HepG2 (cell line): ENCODE measurements around the gene TTC31. TPM values are rescaled to one million over a fixed set of nuclear protein-coding genes. Genes with fewer than 3 reads are reported as not detected.
A peak's percentile ranks its signal among the peaks of the same experiment; 100 is the strongest.

Experiments used
- AGO2 ChIP-seq: fragments of 200-400 bp; formaldehyde crosslinking; optimal IDR thresholded peaks from 2 replicates; pipeline ENCODE3; 2017; ENCODE audit warnings: mild to moderate bottlenecking, low read depth, low read length, moderate library complexity
- CREB1 ChIP-seq, 2 experiments: fragments of 450-650 bp in 1 of 2; IDR thresholded peaks; 2 replicates each; pipeline ENCODE4 v1.6.1; 2016 to 2017; ENCODE audit warnings: control low read depth in 1 of 2, mild to moderate bottlenecking in 1 of 2, missing compliant biosample characterization in 1 of 2, missing genetic modification characterization in 1 of 2
- DNMT1 ChIP-seq: sonication (generic); formaldehyde crosslinking; IDR thresholded peaks from 2 replicates; pipeline ENCODE4 v1.5.1; 2020; ENCODE audit warnings: mild to moderate bottlenecking, missing genetic modification reagents
- EED ChIP-seq: sonication (generic); formaldehyde crosslinking; IDR thresholded peaks from 2 replicates; pipeline ENCODE4 v1.5.0; 2020; ENCODE audit warnings: mild to moderate bottlenecking, missing genetic modification reagents
- ELF1 ChIP-seq: sonication (generic); formaldehyde crosslinking; IDR thresholded peaks from 2 replicates; pipeline ENCODE4 v1.4.0; 2020; ENCODE audit warnings: missing genetic modification reagents
- GATAD1 ChIP-seq: IDR thresholded peaks from 2 replicates; pipeline ENCODE4 v1.6.1; 2016; ENCODE audit warnings: missing genetic modification reagents, missing compliant biosample characterization
- KLF11 ChIP-seq: IDR thresholded peaks from 2 replicates; pipeline ENCODE4 v1.6.1; 2016; ENCODE audit warnings: missing compliant biosample characterization
- MEIS2 ChIP-seq: sonication (generic); formaldehyde crosslinking; IDR thresholded peaks from 2 replicates; pipeline ENCODE4 v1.9.0; 2021; ENCODE audit warnings: mild to moderate bottlenecking, missing genetic modification reagents
- SATB2 ChIP-seq: sonication (generic); formaldehyde crosslinking; IDR thresholded peaks from 2 replicates; pipeline ENCODE4 v1.5.0; 2020; ENCODE audit warnings: missing genetic modification reagents
- SNRNP70 ChIP-seq: fragments of 200-400 bp; formaldehyde crosslinking; IDR thresholded peaks from 2 replicates; pipeline ENCODE4 v1.6.1; 2017; ENCODE audit warnings: mild to moderate bottlenecking, low read depth, low read length, moderate library complexity
- TEAD3 ChIP-seq: optimal IDR thresholded peaks from 2 replicates; pipeline ENCODE3; 2016; ENCODE audit warnings: borderline replicate concordance
- ZNF260 ChIP-seq: sonication (generic); formaldehyde crosslinking; IDR thresholded peaks from 2 replicates; pipeline ENCODE4 v1.4.0; 2020; ENCODE audit warnings: missing genetic modification reagents, low read depth, mild to moderate bottlenecking, borderline replicate concordance
- ZNF296 ChIP-seq: sonication (generic); formaldehyde crosslinking; conservative IDR thresholded peaks from 2 replicates; pipeline ENCODE4 v1.5.0; 2020; ENCODE audit warnings: mild to moderate bottlenecking, missing genetic modification reagents
- ZNF709 ChIP-seq: sonication (generic); formaldehyde crosslinking; IDR thresholded peaks from 2 replicates; pipeline ENCODE4 v1.5.0; 2020; ENCODE audit warnings: mild to moderate bottlenecking, missing genetic modification reagents
- ZNF878 ChIP-seq: sonication (generic); formaldehyde crosslinking; IDR thresholded peaks from 2 replicates; pipeline ENCODE4 v1.8.1; 2023; ENCODE audit warnings: mild to moderate bottlenecking, missing genetic modification reagents, moderate library complexity
- polyA plus RNA-seq, 8 experiments: library from polyadenylated mRNA; depleted of rRNA in 3 of 8; stranded (reverse) in 7 of 8; unstranded in 1 of 8; fragments of >200 nt; fragmentation: Illumina TruSeq in 4 of 8; extraction: Trizol in 4 of 8; gene quantifications; 2 replicates each; pipeline versions ENCODE4 v1.2.1 to v1.2.3, GENCODE V29; 2011 to 2016; ENCODE audit warnings: low read depth in 4 of 8, missing spikeins in 1 of 8, mixed read lengths in 1 of 8; ENCODE audit not compliant: insufficient read depth in 1 of 8
- total RNA-seq, 5 experiments: library from RNA; depleted of rRNA; stranded (reverse); fragments of >200 nt; fragmentation: Illumina TruSeq; extraction: Trizol; gene quantifications; 2 replicates each; pipeline ENCODE4 v1.2.3, GENCODE V29; 2016; ENCODE audit warnings: low read depth in 1 of 5
- TF ChIP-seq, protein P1 (sequence below): sonication (generic); formaldehyde crosslinking; IDR thresholded peaks from 2 replicates; pipeline ENCODE4 v1.5.1; 2020; ENCODE audit warnings: mild to moderate bottlenecking, missing genetic modification reagents, borderline replicate concordance
- TF ChIP-seq, protein P2 (sequence below): IDR thresholded peaks from 2 replicates; pipeline ENCODE4 v1.6.1; 2016; ENCODE audit warnings: low read depth, control low read depth
- TF ChIP-seq, protein P3 (sequence below): sonication (generic); formaldehyde crosslinking; IDR thresholded peaks from 2 replicates; pipeline ENCODE4 v1.5.1; 2020; ENCODE audit warnings: missing genetic modification reagents, mild to moderate bottlenecking, borderline replicate concordance
- TF ChIP-seq, protein P4 (sequence below): sonication (generic); IDR thresholded peaks from 2 replicates; pipeline ENCODE4 v1.6.1; 2016; ENCODE audit warnings: low read depth, borderline replicate concordance
- TF ChIP-seq, protein P5 (sequence below): sonication (generic); formaldehyde crosslinking; IDR thresholded peaks from 2 replicates; pipeline ENCODE4 v1.4.0; 2020; ENCODE audit warnings: missing genetic modification reagents

Gene TTC31
- total and polyA plus RNA-seq, 2 of the 13 experiments (the other 11 are each of a cell fraction or from before 2014, with no cell fraction given): 28.3 to 39.5 TPM

DNA sequence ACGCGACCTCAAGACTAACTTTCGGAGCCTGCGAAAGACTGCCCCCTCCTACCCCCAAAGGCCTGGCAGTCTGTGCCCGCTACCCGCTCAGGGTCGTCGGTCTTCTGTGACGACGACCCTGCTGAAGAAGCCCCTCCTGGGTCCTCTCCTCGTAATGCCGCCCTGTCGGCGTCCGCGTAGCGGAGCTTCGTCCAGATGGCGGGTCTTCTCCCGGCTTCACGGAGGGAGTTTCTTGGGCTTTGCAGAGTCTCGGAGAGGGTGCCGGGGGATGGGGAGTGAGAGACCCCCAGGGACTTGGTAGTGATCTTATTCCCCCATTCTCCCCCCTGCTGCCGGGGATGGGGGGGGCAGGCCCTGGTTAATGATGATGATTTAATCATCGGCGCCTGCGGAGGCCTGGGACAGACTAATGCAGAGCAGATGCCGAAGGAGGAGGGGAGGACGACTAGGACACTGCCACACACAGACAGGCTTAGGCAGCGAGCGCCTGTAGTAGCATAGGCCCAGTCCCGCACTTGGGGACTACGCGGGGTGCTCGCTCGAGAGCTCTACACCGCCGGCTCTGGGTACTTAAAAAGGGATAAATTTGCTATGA lies 25.1 kb downstream of the TTC31 start (continued):
- TF ChIP-seq, protein P1, sequence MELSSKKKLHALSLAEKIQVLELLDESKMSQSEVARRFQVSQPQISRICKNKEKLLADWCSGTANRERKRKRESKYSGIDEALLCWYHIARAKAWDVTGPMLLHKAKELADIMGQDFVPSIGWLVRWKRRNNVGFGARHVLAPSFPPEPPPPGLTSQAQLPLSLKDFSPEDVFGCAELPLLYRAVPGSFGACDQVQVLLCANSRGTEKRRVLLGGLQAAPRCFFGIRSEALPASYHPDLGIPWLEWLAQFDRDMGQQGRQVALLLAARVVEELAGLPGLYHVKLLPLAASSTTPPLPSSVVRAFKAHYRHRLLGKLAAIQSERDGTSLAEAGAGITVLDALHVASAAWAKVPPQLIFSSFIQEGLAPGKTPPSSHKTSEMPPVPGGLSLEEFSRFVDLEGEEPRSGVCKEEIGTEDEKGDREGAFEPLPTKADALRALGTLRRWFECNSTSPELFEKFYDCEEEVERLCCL: no peak
- TF ChIP-seq KLF11 (CRISPR knock-in tag): no peak
- no peak for TF ChIP-seq GATAD1 (CRISPR knock-in tag)
- TF ChIP-seq MEIS2 (CRISPR knock-in tag): no peak
- no peak for TF ChIP-seq ELF1
- TF ChIP-seq DNMT1 (CRISPR knock-in tag): no peak
- TF ChIP-seq, protein P2, sequence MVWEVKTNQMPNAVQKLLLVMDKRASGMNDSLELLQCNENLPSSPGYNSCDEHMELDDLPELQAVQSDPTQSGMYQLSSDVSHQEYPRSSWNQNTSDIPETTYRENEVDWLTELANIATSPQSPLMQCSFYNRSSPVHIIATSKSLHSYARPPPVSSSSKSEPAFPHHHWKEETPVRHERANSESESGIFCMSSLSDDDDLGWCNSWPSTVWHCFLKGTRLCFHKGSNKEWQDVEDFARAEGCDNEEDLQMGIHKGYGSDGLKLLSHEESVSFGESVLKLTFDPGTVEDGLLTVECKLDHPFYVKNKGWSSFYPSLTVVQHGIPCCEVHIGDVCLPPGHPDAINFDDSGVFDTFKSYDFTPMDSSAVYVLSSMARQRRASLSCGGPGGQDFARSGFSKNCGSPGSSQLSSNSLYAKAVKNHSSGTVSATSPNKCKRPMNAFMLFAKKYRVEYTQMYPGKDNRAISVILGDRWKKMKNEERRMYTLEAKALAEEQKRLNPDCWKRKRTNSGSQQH: no peak
- 0 out of 2 replicates have a peak, but pooled peaks have one; percentile 59 for TF ChIP-seq ZNF296
- TF ChIP-seq SNRNP70: no peak
- no peak for TF ChIP-seq ZNF260 (CRISPR knock-in tag)
- no peak for TF ChIP-seq TEAD3 (CRISPR knock-in tag)
- peak; percentile 26; the same call in 1 of the 2 replicates for TF ChIP-seq EED
- TF ChIP-seq, protein P3, sequence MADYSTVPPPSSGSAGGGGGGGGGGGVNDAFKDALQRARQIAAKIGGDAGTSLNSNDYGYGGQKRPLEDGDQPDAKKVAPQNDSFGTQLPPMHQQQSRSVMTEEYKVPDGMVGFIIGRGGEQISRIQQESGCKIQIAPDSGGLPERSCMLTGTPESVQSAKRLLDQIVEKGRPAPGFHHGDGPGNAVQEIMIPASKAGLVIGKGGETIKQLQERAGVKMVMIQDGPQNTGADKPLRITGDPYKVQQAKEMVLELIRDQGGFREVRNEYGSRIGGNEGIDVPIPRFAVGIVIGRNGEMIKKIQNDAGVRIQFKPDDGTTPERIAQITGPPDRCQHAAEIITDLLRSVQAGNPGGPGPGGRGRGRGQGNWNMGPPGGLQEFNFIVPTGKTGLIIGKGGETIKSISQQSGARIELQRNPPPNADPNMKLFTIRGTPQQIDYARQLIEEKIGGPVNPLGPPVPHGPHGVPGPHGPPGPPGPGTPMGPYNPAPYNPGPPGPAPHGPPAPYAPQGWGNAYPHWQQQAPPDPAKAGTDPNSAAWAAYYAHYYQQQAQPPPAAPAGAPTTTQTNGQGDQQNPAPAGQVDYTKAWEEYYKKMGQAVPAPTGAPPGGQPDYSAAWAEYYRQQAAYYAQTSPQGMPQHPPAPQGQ (CRISPR knock-in tag): no peak
- TF ChIP-seq, protein P4, sequence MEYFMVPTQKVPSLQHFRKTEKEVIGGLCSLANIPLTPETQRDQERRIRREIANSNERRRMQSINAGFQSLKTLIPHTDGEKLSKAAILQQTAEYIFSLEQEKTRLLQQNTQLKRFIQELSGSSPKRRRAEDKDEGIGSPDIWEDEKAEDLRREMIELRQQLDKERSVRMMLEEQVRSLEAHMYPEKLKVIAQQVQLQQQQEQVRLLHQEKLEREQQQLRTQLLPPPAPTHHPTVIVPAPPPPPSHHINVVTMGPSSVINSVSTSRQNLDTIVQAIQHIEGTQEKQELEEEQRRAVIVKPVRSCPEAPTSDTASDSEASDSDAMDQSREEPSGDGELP: no peak
- TF ChIP-seq CREB1 (IDR thresholded peaks at IDR 0.05): no peak
- TF ChIP-seq CREB1 (CRISPR knock-in tag; IDR thresholded peaks at IDR 0.05): peak; percentile 19
- no peak for TF ChIP-seq ZNF878 (CRISPR knock-in tag)
- TF ChIP-seq ZNF709 (CRISPR knock-in tag): no peak; the same call in 1 of the 2 replicates
- TF ChIP-seq, protein P5, sequence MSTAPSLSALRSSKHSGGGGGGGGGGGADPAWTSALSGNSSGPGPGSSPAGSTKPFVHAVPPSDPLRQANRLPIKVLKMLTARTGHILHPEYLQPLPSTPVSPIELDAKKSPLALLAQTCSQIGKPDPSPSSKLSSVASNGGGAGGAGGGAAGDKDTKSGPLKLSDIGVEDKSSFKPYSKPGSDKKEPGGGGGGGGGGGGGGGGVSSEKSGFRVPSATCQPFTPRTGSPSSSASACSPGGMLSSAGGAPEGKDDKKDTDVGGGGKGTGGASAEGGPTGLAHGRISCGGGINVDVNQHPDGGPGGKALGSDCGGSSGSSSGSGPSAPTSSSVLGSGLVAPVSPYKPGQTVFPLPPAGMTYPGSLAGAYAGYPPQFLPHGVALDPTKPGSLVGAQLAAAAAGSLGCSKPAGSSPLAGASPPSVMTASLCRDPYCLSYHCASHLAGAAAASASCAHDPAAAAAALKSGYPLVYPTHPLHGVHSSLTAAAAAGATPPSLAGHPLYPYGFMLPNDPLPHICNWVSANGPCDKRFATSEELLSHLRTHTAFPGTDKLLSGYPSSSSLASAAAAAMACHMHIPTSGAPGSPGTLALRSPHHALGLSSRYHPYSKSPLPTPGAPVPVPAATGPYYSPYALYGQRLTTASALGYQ: no peak; the same call in 1 of the 2 replicates
- TF ChIP-seq SATB2: no peak
- no peak for TF ChIP-seq AGO2
